GM12872 (cell line): ENCODE data around the gene C1orf210.

Source experiments
- CTCF ChIP-seq: IDR thresholded peaks from 3 replicates; pipeline ENCODE4 v1.5.1; 2011; ENCODE audit warnings: low read depth, mild to moderate bottlenecking, low read length, moderate library complexity; ENCODE audit not compliant: insufficient read depth

C1orf210 gene

GRCh38 chr1:43292216-43292615 is 6.8 kb upstream of the C1orf210 start:
- no peak for TF ChIP-seq CTCF

GRCh38 chr1:43288785-43289706 is 3.7 kb upstream of the C1orf210 start:
- no peak for TF ChIP-seq CTCF

GRCh38 chr1:43288058-43288784 is 2.8 kb upstream of the C1orf210 start:
- no peak for TF ChIP-seq CTCF

- no peak for TF ChIP-seq CTCF
Observed at GRCh38 chr1:43286533-43286932, 1.2 kb upstream of the C1orf210 start.

- no peak for TF ChIP-seq CTCF
Observed at GRCh38 chr1:43286115-43286514, 734 bp upstream of the C1orf210 start.

GRCh38 chr1:43284546-43285110 is 753 bp downstream of the C1orf210 start:
- no peak for TF ChIP-seq CTCF

- no peak for TF ChIP-seq CTCF
Observed at GRCh38 chr1:43284065-43284464, 1.3 kb downstream of the C1orf210 start.
